H9 (cell line): ENCODE results near the gene YIPF4. TPM values are rescaled to one million over a fixed set of nuclear protein-coding genes. Genes with fewer than 3 reads are reported as not detected.

Source experiments
- DNase-seq: peaks from one replicate; pipeline ENCODE4 v3.0.0-alpha.2; 2017
- H2AFZ ChIP-seq: one replicate; pipeline ENCODE4 v1.6.1; 2013; ENCODE audit warnings: mild to moderate bottlenecking, low read length, control low read depth, moderate library complexity
- H2AK5ac ChIP-seq: 2 replicates; pipeline ENCODE4 v1.6.1; 2013; ENCODE audit warnings: low read length, control low read depth, mixed read lengths; ENCODE audit not compliant: insufficient read length
- H2BK120ac ChIP-seq: one replicate; pipeline ENCODE4 v1.6.1; 2013; ENCODE audit warnings: low read depth, mild to moderate bottlenecking, low read length, control low read depth, inconsistent platforms; ENCODE audit not compliant: poor library complexity, severe bottlenecking
- H2BK12ac ChIP-seq: 2 replicates; pipeline ENCODE4 v1.6.1; 2013; ENCODE audit warnings: low read length, control low read depth, mixed read lengths, low read depth; ENCODE audit not compliant: insufficient read length
- H2BK15ac ChIP-seq: 2 replicates; pipeline ENCODE4 v1.6.1; 2013; ENCODE audit warnings: low read depth, low read length, control low read depth
- H2BK20ac ChIP-seq: one replicate; pipeline ENCODE4 v1.6.1; 2013; ENCODE audit warnings: low read depth, mild to moderate bottlenecking, low read length, control low read depth, inconsistent platforms; ENCODE audit not compliant: poor library complexity, severe bottlenecking
- H2BK5ac ChIP-seq: 2 replicates; pipeline ENCODE4 v1.6.1; 2013; ENCODE audit warnings: low read length, control low read depth, mixed read lengths; ENCODE audit not compliant: insufficient read length
- H3K14ac ChIP-seq: 2 replicates; pipeline ENCODE4 v1.6.1; 2013; ENCODE audit warnings: low read length, control low read depth; ENCODE audit not compliant: insufficient read depth
- H3K18ac ChIP-seq: 2 replicates; pipeline ENCODE4 v1.6.1; 2013; ENCODE audit warnings: low read depth, mild to moderate bottlenecking, mixed read lengths, low read length, control low read depth; ENCODE audit not compliant: insufficient read length
- H3K23ac ChIP-seq: 2 replicates; pipeline ENCODE4 v1.6.1; 2013; ENCODE audit warnings: low read length, control low read depth, mixed read lengths, low read depth; ENCODE audit not compliant: insufficient read length
- H3K23me2 ChIP-seq: 2 replicates; pipeline ENCODE4 v1.6.1; 2013; ENCODE audit warnings: low read depth, mild to moderate bottlenecking, mixed read lengths, low read length, control low read depth; ENCODE audit not compliant: insufficient read length, poor library complexity, severe bottlenecking
- H3K27ac ChIP-seq: 2 replicates; pipeline ENCODE4 v1.5.1; 2013; ENCODE audit warnings: low read length, control low read depth, mixed read lengths, low read depth; ENCODE audit not compliant: insufficient read length
- H3K27me3 ChIP-seq: 2 replicates; pipeline ENCODE4 v1.6.1; 2013; ENCODE audit warnings: low read length, control low read depth, inconsistent platforms; ENCODE audit not compliant: insufficient read depth
- H3K4ac ChIP-seq: 2 replicates; pipeline ENCODE4 v1.6.1; 2013; ENCODE audit warnings: low read depth, mild to moderate bottlenecking, control low read depth, inconsistent platforms, low read length, moderate library complexity
- H3K4me1 ChIP-seq: 2 replicates; pipeline ENCODE4 v1.6.1; 2013; ENCODE audit warnings: low read length, control low read depth, inconsistent platforms; ENCODE audit not compliant: insufficient read depth
- H3K4me2 ChIP-seq: 2 replicates; pipeline ENCODE4 v1.6.1; 2013; ENCODE audit warnings: low read length, control low read depth, mixed read lengths; ENCODE audit not compliant: insufficient read length, insufficient read depth
- H3K56ac ChIP-seq: 2 replicates; pipeline ENCODE4 v1.6.1; 2013; ENCODE audit warnings: low read depth, mild to moderate bottlenecking, mixed read lengths, low read length, control low read depth; ENCODE audit not compliant: insufficient read length
- H3K79me1 ChIP-seq: 2 replicates; pipeline ENCODE4 v1.6.1; 2013; ENCODE audit warnings: low read depth, mild to moderate bottlenecking, moderate library complexity, low read length, control low read depth, inconsistent platforms; ENCODE audit not compliant: insufficient read depth, poor library complexity, severe bottlenecking
- H3K79me2 ChIP-seq: 2 replicates; pipeline ENCODE4 v1.6.1; 2013; ENCODE audit warnings: low read length, control low read depth, inconsistent platforms; ENCODE audit not compliant: insufficient read depth
- H3K9ac ChIP-seq: 2 replicates; pipeline ENCODE4 v1.6.1; 2013; ENCODE audit warnings: low read length, control low read depth, mixed read lengths; ENCODE audit not compliant: insufficient read length; ENCODE audit errors: extremely low read depth
- H3K9me3 ChIP-seq: one replicate; pipeline ENCODE4 v1.6.1; 2013; ENCODE audit warnings: low read depth, low read length, inconsistent platforms; ENCODE audit not compliant: control insufficient read depth
- H3T11ph ChIP-seq: one replicate; pipeline ENCODE4 v1.6.1; 2013; ENCODE audit warnings: mild to moderate bottlenecking, low read length, control low read depth, inconsistent platforms
- H4K20me1 ChIP-seq: one replicate; pipeline ENCODE4 v1.6.1; 2013; ENCODE audit not compliant: control insufficient read depth, insufficient read length, insufficient read depth
- H4K5ac ChIP-seq: 2 replicates; pipeline ENCODE4 v1.6.1; 2013; ENCODE audit warnings: low read depth, mild to moderate bottlenecking, mixed read lengths, low read length, control low read depth; ENCODE audit not compliant: insufficient read length
- H4K8ac ChIP-seq: replicated peaks from 2 replicates; pipeline ENCODE4 v1.6.1; 2013; ENCODE audit warnings: low read length, control low read depth, mixed read lengths, low read depth; ENCODE audit not compliant: insufficient read length
- H4K91ac ChIP-seq: 2 replicates; pipeline ENCODE4 v1.6.1; 2013; ENCODE audit warnings: low read depth, mild to moderate bottlenecking, moderate library complexity, mixed read lengths, low read length, control low read depth; ENCODE audit not compliant: insufficient read length
- H3K27ac Mint-ChIP-seq, 3 experiments: 2 replicates in 2 of 3; 3 replicates in 1 of 3; pipeline ENCODE4 v1.8.0; 2020 to 2021; ENCODE audit warnings: mixed read lengths in 3 of 3, mild to moderate bottlenecking in 1 of 3, moderate library complexity in 1 of 3
- H3K27me3 Mint-ChIP-seq: 2 replicates; pipeline ENCODE4 v1.8.0; 2021; ENCODE audit warnings: low read depth, mild to moderate bottlenecking, moderate library complexity, mixed read lengths
- H3K36me3 Mint-ChIP-seq, 3 experiments: 2 replicates in 2 of 3; 3 replicates in 1 of 3; pipeline ENCODE4 v1.8.0; 2020 to 2021; ENCODE audit warnings: low read depth in 3 of 3, mixed read lengths in 3 of 3; ENCODE audit not compliant: insufficient read depth in 1 of 3
- H3K4me1 Mint-ChIP-seq, 2 experiments: 2 replicates each; pipeline ENCODE4 v1.8.0; 2020; ENCODE audit warnings: mixed read lengths in 2 of 2
- H3K4me3 Mint-ChIP-seq, 2 experiments: 2 replicates in 1 of 2; 3 replicates in 1 of 2; pipeline ENCODE4 v1.8.0; 2020 to 2021; ENCODE audit warnings: mild to moderate bottlenecking in 2 of 2, mixed read lengths in 2 of 2, moderate library complexity in 1 of 2
- H3K9me3 Mint-ChIP-seq, 2 experiments: 2 replicates in 1 of 2; 3 replicates in 1 of 2; pipeline ENCODE4 v1.8.0; 2020; ENCODE audit warnings: mild to moderate bottlenecking in 2 of 2, mixed read lengths in 2 of 2, moderate library complexity in 1 of 2
- CTCF ChIP-seq: fragments of 200-600 bp; sonication (generic); conservative IDR thresholded peaks from 3 replicates; pipeline ENCODE4 v1.8.0; 2021; ENCODE audit warnings: antibody characterized with exemption, mild to moderate bottlenecking
- WGBS: extraction: QIAGEN DNeasy Blood & Tissue Kit; methylation state at CpG from one replicate; pipeline ENCODE4 v1.1.7; 2013; ENCODE audit warnings: missing lambda C conversion rate, low lambda C conversion rate, mixed read lengths; ENCODE audit not compliant: insufficient read length; ENCODE audit errors: extremely low coverage; 5-methylcytosine and 5-hydroxymethylcytosine counted together
- total RNA-seq: library from RNA; stranded (reverse); gene quantifications from 2 replicates; pipeline ENCODE4 v1.2.1, GENCODE V29; 2021

Gene YIPF4
- total RNA-seq, 1 experiment from 2014 or later = 26.2 TPM

GRCh38 chr2:32271063-32271462 lies 6.6 kb upstream of the YIPF4 start:
- Histone ChIP-seq H2BK5ac (no peak overlapping the region), H2BK120ac (no peak overlapping the region), H3K9me3 (no peaks in the 10 kb centered on the region), H2BK20ac (no peak overlapping the region), H4K91ac (no peak overlapping the region), H2BK15ac (no peak overlapping the region), H4K8ac (no peak overlapping the region), H3K14ac (no peak overlapping the region), H2AFZ (no peak overlapping the region), H3K23me2 (no peaks in the 10 kb centered on the region), H3T11ph (no peak overlapping the region), H3K4ac (no peak overlapping the region), H4K5ac (no peak overlapping the region), H2BK12ac (no peak overlapping the region), H3K4me2 (no peak overlapping the region), H3K56ac (no peak overlapping the region), H2AK5ac (no peak overlapping the region), H3K27me3 (no peaks in the 10 kb centered on the region), H3K79me1 (no peaks in the 10 kb centered on the region), H3K23ac (no peak overlapping the region), H3K27ac (no peak overlapping the region), H4K20me1 (no peaks in the 10 kb centered on the region), H3K18ac (no peak overlapping the region), H3K4me1 (no peaks in the 10 kb centered on the region), H3K79me2 (no peaks in the 10 kb centered on the region), H3K9ac (no peak overlapping the region)
- Mint-ChIP-seq H3K27me3 (peaks cover 27% of the 10 kb centered on the region), H3K36me3 (no peaks in the 10 kb centered on the region; a peak in 1 of 7 replicates), H3K4me3 (no peak overlapping the region), H3K4me1 (peaks cover 0 to 4% of the 10 kb centered on the region in 2 experiments; a peak in 1 of 4 replicates), H3K9me3 (no peaks in the 10 kb centered on the region), H3K27ac (no peak overlapping the region)
- no peak for DNase-seq
- TF ChIP-seq CTCF = no peak
- no CpG with 5 or more reads among the region's 2 CpGs for WGBS
